ENCODE data around the gene LGALS3BP. TPM values are rescaled to one million over a fixed set of nuclear protein-coding genes. Genes with fewer than 3 reads are reported as not detected.

LGALS3BP gene
- total RNA-seq, 1 donor from 2014 or later, result 338 TPM

DNA sequence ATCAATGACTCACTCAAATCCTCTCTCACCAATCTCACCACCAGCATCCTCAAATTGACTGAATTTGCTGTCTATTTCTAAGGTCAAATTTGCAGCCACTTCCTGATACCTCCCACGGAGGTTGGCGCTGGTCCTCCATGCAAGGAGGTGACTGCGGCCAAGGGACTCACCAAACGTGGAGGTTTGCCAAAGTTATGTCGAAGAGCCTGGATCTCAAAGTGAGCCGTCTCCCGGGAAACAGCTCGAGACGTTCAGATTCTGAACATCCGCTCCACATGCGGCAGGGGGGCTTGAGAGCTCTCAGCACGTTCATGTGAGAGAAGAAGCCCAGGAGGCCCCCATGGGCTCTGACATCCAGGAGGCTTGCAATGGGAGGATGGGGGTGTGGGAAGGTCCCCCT lies 22.6 kb downstream of the LGALS3BP start:
- no peak for DNase-seq (ENCODE audit: low read depth)
- TF ChIP-seq, protein P1, sequence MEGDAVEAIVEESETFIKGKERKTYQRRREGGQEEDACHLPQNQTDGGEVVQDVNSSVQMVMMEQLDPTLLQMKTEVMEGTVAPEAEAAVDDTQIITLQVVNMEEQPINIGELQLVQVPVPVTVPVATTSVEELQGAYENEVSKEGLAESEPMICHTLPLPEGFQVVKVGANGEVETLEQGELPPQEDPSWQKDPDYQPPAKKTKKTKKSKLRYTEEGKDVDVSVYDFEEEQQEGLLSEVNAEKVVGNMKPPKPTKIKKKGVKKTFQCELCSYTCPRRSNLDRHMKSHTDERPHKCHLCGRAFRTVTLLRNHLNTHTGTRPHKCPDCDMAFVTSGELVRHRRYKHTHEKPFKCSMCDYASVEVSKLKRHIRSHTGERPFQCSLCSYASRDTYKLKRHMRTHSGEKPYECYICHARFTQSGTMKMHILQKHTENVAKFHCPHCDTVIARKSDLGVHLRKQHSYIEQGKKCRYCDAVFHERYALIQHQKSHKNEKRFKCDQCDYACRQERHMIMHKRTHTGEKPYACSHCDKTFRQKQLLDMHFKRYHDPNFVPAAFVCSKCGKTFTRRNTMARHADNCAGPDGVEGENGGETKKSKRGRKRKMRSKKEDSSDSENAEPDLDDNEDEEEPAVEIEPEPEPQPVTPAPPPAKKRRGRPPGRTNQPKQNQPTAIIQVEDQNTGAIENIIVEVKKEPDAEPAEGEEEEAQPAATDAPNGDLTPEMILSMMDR (conservative IDR thresholded peaks at IDR 0.05; ENCODE audit: low read depth, low read length), result no peak
- H3K4me3 ChIP-seq (ENCODE audit: low read depth, low read length), result no peak overlapping the region

DNA sequence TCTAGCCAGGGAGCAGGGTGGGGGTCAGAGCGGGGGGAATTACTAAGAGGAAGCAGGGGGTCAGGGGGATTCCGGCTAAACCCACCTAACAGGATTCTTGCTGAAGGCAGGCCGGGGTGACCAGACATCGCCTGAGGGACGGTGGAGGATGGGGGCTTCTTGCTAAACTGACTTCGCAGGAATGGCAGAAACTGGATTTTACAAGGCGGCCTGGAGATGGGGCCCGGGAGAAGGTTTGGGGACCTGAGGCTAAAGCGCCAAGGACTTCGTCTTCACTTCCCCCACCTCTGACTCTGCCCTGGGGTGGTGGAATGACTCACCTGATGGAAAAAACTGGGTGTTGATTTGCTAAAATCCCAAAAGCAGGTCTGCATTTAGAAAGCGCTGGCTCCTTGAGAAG lies 23.5 kb downstream of the LGALS3BP start:
- H3K4me3 ChIP-seq (ENCODE audit: low read depth, low read length), result no peak overlapping the region
- TF ChIP-seq, protein P1 (conservative IDR thresholded peaks at IDR 0.05; ENCODE audit: low read depth, low read length), result no peak
- DNase-seq (ENCODE audit: low read depth), result no peak

DNA sequence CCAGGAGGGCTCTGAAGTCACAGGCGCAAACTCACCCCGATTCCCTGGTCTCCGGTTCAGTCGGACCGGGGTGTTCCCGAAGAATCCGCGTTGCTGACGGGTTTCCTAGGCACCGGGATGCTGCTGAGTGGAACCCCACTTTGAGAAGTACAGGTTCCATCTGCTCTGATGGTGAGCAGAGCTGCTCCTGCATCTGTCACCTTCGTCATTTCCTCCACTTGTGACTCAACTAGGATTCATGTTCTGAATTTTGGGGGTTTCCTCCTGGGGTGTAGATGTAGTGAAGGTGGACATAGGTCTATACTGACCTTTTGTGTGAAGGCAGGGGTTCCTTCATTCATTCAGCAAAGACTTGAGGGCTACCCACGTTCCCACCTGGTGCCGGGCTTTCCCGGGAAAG lies 25.0 kb downstream of the LGALS3BP start:
- no peak for DNase-seq (ENCODE audit: low read depth)
- TF ChIP-seq, protein P1 (conservative IDR thresholded peaks at IDR 0.05; ENCODE audit: low read depth, low read length), result no peak
- no peak overlapping the region for H3K4me3 ChIP-seq (ENCODE audit: low read depth, low read length)

DNA sequence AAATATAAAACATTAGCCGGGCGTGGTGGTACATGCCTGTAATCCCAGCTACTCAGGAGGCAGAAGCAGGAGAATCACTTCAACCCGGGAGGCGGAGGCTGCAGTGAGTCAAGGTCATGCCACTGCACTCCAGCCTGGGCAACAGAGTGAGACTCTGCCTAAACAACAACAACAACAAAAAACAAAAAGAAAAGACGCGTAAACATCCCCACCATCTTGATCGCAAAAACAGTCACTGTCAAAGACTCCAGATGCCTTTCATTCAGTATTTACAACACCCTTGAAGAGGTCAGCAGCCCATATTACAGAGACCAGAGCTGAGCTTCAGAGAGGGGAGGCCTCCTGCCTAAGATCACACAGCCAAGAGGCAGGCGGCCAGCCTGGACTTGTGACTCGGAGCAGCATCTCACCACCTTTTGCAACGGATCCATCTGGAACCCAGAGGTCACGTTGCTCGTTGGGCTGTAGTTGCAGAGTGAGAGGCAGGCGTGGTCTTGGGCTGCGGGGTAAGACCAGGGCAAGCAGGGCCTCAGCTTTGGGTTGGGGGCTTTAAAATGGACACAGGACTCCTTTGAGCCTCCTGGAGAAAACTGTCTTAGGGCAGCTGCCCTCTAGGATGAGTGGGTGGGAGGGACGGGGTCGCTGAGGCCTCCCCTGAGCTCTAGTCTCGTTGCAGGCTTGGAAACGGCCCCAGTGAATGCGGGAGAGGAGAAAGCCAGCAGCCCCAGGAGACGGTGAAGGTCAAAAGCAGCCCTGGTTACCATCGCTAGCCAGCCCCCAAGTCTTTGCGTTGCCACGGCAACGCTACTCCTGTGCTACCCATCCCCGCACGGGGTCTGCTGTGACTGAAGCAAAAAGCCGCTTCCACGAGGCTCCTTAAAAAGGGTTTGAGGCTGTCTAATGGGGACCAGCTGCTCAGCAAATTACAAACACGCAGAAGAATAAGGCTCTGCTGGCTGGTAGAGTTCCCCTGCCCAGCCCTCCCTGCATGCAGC lies 26.1 kb downstream of the LGALS3BP start:
- H3K4me3 ChIP-seq (ENCODE audit: low read depth, low read length), result no peak overlapping the region
- TF ChIP-seq, protein P1 (conservative IDR thresholded peaks at IDR 0.05; ENCODE audit: low read depth, low read length), result no peak
- no peak for DNase-seq (ENCODE audit: low read depth)

DNA sequence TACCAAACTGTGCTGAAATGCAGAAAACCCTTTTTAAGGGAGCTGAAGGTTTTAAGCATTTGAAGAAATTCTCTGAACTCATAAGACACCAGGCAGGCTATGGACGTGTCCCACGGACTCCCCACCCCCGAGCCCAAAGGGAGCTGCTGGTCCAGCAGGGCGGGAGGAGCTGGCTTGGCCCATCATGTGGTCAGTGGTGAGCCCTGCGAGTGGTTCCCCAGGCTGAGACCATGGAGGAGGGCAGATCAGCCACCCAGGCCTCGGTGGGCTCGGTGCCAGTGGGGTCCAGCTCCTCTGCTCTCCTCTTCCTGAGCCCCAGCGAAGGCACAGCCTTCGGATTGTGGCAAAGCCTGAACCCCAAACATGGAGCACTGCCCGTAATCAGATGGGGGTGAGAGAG lies 27.0 kb downstream of the LGALS3BP start:
- TF ChIP-seq, protein P1 (conservative IDR thresholded peaks at IDR 0.05; ENCODE audit: low read depth, low read length), result no peak
- no peak for DNase-seq (ENCODE audit: low read depth)
- no peak overlapping the region for H3K4me3 ChIP-seq (ENCODE audit: low read depth, low read length)

DNA sequence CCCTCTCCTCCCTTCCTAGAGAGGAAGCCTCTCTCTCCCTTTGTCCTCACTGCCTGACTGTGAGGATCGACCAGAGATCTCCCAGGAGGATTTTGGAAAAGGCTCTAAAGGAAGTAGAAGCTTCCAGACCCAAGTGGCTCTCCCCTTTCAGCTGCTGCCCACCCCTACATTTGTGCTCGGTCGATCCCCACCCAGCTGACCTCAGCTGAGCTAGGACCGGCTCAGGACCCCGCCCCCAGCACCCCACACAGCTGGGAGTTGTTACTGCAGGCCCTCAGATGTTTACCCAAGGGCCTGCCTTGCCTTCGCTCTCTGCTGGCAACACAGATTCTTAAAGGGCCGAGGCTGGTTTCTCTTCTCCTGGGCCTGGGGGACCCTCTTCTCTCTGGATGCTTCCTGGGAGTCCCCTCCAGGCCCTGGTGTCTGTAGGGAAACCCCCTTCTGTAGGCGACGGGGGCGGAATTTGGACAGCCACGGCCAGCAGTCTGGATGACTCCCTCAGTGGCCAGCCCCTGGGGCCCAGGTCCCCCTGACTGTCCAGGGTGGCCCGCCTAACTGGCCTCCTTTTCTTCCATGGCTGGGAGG lies 27.7 kb downstream of the LGALS3BP start:
- H3K4me3 ChIP-seq (ENCODE audit: low read depth, low read length), result no peak overlapping the region
- no peak for DNase-seq (ENCODE audit: low read depth)
- TF ChIP-seq, protein P1 (conservative IDR thresholded peaks at IDR 0.05; ENCODE audit: low read depth, low read length), result no peak
